ENCODE results near the gene ZNF335.

The ZNF335 gene

DNA sequence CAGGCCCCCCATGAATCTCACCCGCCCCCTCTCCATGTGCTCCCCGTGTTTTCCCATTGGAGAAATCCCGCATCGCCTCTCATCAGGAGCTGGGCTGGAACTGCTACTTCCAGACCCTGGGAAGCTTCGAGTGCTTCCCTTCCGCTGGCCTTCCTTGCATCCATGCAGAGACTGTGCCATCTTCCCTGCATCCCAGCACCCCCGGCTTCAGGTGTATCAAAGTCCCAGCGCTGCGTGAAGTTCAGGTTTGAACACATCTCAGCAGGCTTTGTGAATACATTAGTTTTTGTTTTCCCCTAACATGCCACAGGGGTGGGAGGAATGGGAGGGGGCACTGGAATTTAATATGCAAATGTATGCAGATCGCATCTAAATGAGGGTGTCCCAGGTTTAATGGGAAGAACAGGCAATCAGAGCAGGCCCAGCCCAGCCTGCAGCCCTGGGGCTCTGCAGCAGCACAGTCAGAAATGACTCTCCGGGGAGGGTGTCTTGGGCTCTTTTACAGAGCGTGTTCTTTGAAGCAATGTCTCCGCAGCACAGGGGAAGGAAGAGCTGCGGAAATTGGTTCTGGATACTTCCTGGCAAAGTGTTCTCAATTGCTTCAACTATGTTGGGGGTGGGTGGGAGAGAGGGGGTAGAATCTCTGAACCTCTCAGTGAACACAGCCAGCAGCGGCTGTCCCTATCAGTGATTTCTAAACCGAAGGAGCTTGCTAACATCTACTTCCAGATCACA is 28.4 kb upstream of the ZNF335 start:
- TF ChIP-seq TAF1 (IDR thresholded peaks at IDR 0.05; ENCODE audit: borderline replicate concordance, insufficient read depth, low read length) (no peak), SIN3A (IDR thresholded peaks at IDR 0.05; ENCODE audit: borderline replicate concordance, insufficient read depth, low read length) (no peak), FOXP2 (optimal IDR thresholded peaks at IDR 0.05; ENCODE audit: borderline replicate concordance, extremely low read depth, extremely low read length, insufficient read depth) (no peak), POLR2AphosphoS5 (IDR thresholded peaks at IDR 0.05; ENCODE audit: low read depth, low read length) (no peak)
- TF ChIP-seq, protein P1, sequence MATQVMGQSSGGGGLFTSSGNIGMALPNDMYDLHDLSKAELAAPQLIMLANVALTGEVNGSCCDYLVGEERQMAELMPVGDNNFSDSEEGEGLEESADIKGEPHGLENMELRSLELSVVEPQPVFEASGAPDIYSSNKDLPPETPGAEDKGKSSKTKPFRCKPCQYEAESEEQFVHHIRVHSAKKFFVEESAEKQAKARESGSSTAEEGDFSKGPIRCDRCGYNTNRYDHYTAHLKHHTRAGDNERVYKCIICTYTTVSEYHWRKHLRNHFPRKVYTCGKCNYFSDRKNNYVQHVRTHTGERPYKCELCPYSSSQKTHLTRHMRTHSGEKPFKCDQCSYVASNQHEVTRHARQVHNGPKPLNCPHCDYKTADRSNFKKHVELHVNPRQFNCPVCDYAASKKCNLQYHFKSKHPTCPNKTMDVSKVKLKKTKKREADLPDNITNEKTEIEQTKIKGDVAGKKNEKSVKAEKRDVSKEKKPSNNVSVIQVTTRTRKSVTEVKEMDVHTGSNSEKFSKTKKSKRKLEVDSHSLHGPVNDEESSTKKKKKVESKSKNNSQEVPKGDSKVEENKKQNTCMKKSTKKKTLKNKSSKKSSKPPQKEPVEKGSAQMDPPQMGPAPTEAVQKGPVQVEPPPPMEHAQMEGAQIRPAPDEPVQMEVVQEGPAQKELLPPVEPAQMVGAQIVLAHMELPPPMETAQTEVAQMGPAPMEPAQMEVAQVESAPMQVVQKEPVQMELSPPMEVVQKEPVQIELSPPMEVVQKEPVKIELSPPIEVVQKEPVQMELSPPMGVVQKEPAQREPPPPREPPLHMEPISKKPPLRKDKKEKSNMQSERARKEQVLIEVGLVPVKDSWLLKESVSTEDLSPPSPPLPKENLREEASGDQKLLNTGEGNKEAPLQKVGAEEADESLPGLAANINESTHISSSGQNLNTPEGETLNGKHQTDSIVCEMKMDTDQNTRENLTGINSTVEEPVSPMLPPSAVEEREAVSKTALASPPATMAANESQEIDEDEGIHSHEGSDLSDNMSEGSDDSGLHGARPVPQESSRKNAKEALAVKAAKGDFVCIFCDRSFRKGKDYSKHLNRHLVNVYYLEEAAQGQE (IDR thresholded peaks at IDR 0.05; ENCODE audit: insufficient read depth in 1 of 2, low read depth in 2 of 2, low read length in 2 of 2) = no peak

DNA sequence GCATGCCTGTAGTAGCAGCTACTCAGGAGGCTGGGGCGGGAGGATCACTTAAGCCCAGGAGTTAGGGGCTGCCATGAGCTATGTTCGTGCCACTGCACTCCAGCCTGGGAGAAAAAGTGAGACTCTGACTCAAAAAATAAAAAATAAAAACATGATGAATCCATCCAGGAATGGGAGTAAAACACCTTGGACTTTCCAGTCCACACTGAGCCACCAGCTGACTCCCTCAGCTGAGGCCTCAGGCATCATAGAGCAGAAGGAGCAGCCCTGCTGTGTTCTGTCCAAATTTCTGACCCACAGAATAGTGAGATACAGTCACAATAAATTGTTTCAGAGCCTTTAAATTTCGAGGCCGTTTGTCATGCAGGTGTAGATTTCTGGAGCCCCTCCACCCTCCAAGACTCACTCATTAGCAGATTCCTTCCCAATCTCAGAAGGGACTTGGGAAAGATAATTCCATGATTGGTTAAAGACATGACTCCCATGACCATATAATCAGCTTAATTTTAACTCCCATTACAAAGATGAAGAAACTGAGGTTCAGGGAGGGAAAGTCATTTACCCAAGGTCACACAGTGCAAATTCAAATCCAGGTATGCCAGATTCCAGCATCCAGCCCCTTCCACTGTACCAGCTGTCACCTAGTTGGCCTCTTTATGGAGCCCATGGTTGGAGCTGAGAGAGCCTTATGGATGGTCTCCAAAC is 27.7 kb upstream of the ZNF335 start:
- TF ChIP-seq FOXP2 (optimal IDR thresholded peaks at IDR 0.05; ENCODE audit: borderline replicate concordance, extremely low read depth, extremely low read length, insufficient read depth) = no peak
- no peak for TF ChIP-seq POLR2AphosphoS5 (IDR thresholded peaks at IDR 0.05; ENCODE audit: low read depth, low read length)
- no peak for TF ChIP-seq SIN3A (IDR thresholded peaks at IDR 0.05; ENCODE audit: borderline replicate concordance, insufficient read depth, low read length)
- TF ChIP-seq, protein P1 (IDR thresholded peaks at IDR 0.05; ENCODE audit: insufficient read depth in 1 of 2, low read depth in 2 of 2, low read length in 2 of 2) = no peak
- TF ChIP-seq TAF1 (IDR thresholded peaks at IDR 0.05; ENCODE audit: borderline replicate concordance, insufficient read depth, low read length) = no peak

- TF ChIP-seq SIN3A (IDR thresholded peaks at IDR 0.05; ENCODE audit: borderline replicate concordance, insufficient read depth, low read length) (no peak), POLR2AphosphoS5 (IDR thresholded peaks at IDR 0.05; ENCODE audit: low read depth, low read length) (no peak), TAF1 (IDR thresholded peaks at IDR 0.05; ENCODE audit: borderline replicate concordance, insufficient read depth, low read length) (no peak), FOXP2 (optimal IDR thresholded peaks at IDR 0.05; ENCODE audit: borderline replicate concordance, extremely low read depth, extremely low read length, insufficient read depth) (no peak)
- TF ChIP-seq, protein P1 (IDR thresholded peaks at IDR 0.05; ENCODE audit: insufficient read depth in 1 of 2, low read depth in 2 of 2, low read length in 2 of 2) = no peak
Measured at GRCh38 chr20:45998761-45999160, 26.8 kb upstream of the ZNF335 start.

- TF ChIP-seq POLR2AphosphoS5 (IDR thresholded peaks at IDR 0.05; ENCODE audit: low read depth, low read length) (no peak), SIN3A (IDR thresholded peaks at IDR 0.05; ENCODE audit: borderline replicate concordance, insufficient read depth, low read length) (no peak)
Measured at GRCh38 chr20:45998337-45998736, 26.3 kb upstream of the ZNF335 start.

GRCh38 chr20:45997187-45997586 is 25.2 kb upstream of the ZNF335 start:
- TF ChIP-seq FOXP2 (optimal IDR thresholded peaks at IDR 0.05; ENCODE audit: borderline replicate concordance, extremely low read depth, extremely low read length, insufficient read depth) (no peak), SIN3A (IDR thresholded peaks at IDR 0.05; ENCODE audit: borderline replicate concordance, insufficient read depth, low read length) (no peak), POLR2AphosphoS5 (IDR thresholded peaks at IDR 0.05; ENCODE audit: low read depth, low read length) (no peak), TAF1 (IDR thresholded peaks at IDR 0.05; ENCODE audit: borderline replicate concordance, insufficient read depth, low read length) (no peak)
- TF ChIP-seq, protein P1 (IDR thresholded peaks at IDR 0.05; ENCODE audit: insufficient read depth in 1 of 2, low read depth in 2 of 2, low read length in 2 of 2) = no peak
